Endometrial microvascular endothelial cells (primary cell): ENCODE data around the gene DHX57. TPM values are rescaled to one million over a fixed set of nuclear protein-coding genes. Genes with fewer than 3 reads are reported as not detected.
"Not testable (repeated sequence)": the region's sequence is repeated elsewhere in the genome, so short reads cannot be mapped to it uniquely, and the experiment has no call there.

Experiments used
- in situ Hi-C: cut with HindIII; loops from 2 replicates; pipeline ENCODE4 v1.10.0; 2017; ENCODE audit warnings: low sequenced_read_pairs, low pct_unique_long_range_greater_than_20kb; ENCODE audit errors: inconsistent ontology term
- total RNA-seq: library from RNA; depleted of rRNA; stranded (reverse); fragments of >200 nt; gene quantifications from one replicate; pipeline ENCODE4 v1.2.3, GENCODE V29; 2015; ENCODE audit errors: inconsistent ontology term

Gene DHX57
- total RNA-seq, 1 donor from 2014 or later, result 14.1 TPM

- in situ Hi-C loops, result no loop called here
Observed at GRCh38 chr2:38876407-38876806, 673 bp upstream of the DHX57 start.

GRCh38 chr2:38875227-38875575, 533 bp downstream of the DHX57 start:
- in situ Hi-C loops, result no loop called here

- in situ Hi-C loops, result no loop called here
Observed at GRCh38 chr2:38873763-38874162, 2.0 kb downstream of the DHX57 start.

GRCh38 chr2:38871432-38871831, 4.3 kb downstream of the DHX57 start:
- in situ Hi-C loops, result no loop called here

- in situ Hi-C loops, result no loop called here
Observed at GRCh38 chr2:38866773-38867443, 8.8 kb downstream of the DHX57 start.

- in situ Hi-C loops, result no loop called here
Observed at GRCh38 chr2:38863061-38863695, 12.6 kb downstream of the DHX57 start.

- in situ Hi-C loops, result no loop called here
Observed at GRCh38 chr2:38862476-38862875, 13.3 kb downstream of the DHX57 start.

- in situ Hi-C loops, result no loop called here
Observed at GRCh38 chr2:38856165-38856564, 19.6 kb downstream of the DHX57 start.

GRCh38 chr2:38850045-38850444, 25.7 kb downstream of the DHX57 start:
- in situ Hi-C loops, result no loop called here

GRCh38 chr2:38836791-38837190, 38.9 kb downstream of the DHX57 start:
- in situ Hi-C loops, result no loop called here

GRCh38 chr2:38835990-38836389, 39.7 kb downstream of the DHX57 start:
- in situ Hi-C loops, result no loop called here

- in situ Hi-C loops, result no loop called here
Observed at GRCh38 chr2:38835015-38835601, 40.6 kb downstream of the DHX57 start.

- in situ Hi-C loops, result no loop called here
Observed at GRCh38 chr2:38830526-38831159, 45.1 kb downstream of the DHX57 start.

- in situ Hi-C loops, result no loop called here
Observed at GRCh38 chr2:38829971-38830370, 45.8 kb downstream of the DHX57 start.

GRCh38 chr2:38828460-38828859, 47.3 kb downstream of the DHX57 start:
- in situ Hi-C loops, result no loop called here

- in situ Hi-C loops, result not testable (repeated sequence)
Observed at GRCh38 chr2:38827539-38828145, 48.1 kb downstream of the DHX57 start.

GRCh38 chr2:38825956-38826355, 49.8 kb downstream of the DHX57 start:
- in situ Hi-C loops, result no loop called here

- in situ Hi-C loops, result no loop called here
Observed at GRCh38 chr2:38824906-38825305, 50.8 kb downstream of the DHX57 start.

GRCh38 chr2:38823386-38823785, 52.3 kb downstream of the DHX57 start:
- in situ Hi-C loops, result no loop called here

- in situ Hi-C loops, result no loop called here
Observed at GRCh38 chr2:38818565-38818964, 57.2 kb downstream of the DHX57 start.
